Loucy (cell line): Measurements from ENCODE around the gene BCL2.

Experiments
- H2AFZ ChIP-seq: fragments of 200-600 bp; sonication (generic); 2 replicates; pipeline ENCODE4 v1.6.0; 2016; ENCODE audit warnings: antibody characterized with exemption, mild to moderate bottlenecking, low read length, moderate library complexity
- H3F3A ChIP-seq: fragments of 200-600 bp; 2 replicates; pipeline ENCODE4 v1.6.0; 2016; ENCODE audit warnings: antibody characterized with exemption, low read depth, mild to moderate bottlenecking
- H3K27me3 ChIP-seq: fragments of 200-600 bp; sonication (generic); 2 replicates; pipeline ENCODE4 v1.6.1; 2014; ENCODE audit warnings: low read length, mild to moderate bottlenecking; ENCODE audit not compliant: insufficient read depth, poor library complexity, severe bottlenecking
- H3K36me3 ChIP-seq: fragments of 200-600 bp; sonication (generic); 2 replicates; pipeline ENCODE4 v1.6.1; 2016; ENCODE audit warnings: low read length; ENCODE audit not compliant: insufficient read depth
- H3K4me1 ChIP-seq: fragments of 200-600 bp; sonication (generic); 2 replicates; pipeline ENCODE4 v1.5.1; 2014; ENCODE audit warnings: low read length, mild to moderate bottlenecking; ENCODE audit not compliant: insufficient read depth, poor library complexity, severe bottlenecking
- H3K4me2 ChIP-seq: fragments of 200-600 bp; sonication (generic); 2 replicates; pipeline ENCODE4 v1.6.0; 2014; ENCODE audit warnings: antibody characterized with exemption, low read length, low read depth, mild to moderate bottlenecking; ENCODE audit not compliant: poor library complexity, severe bottlenecking
- H3K4me3 ChIP-seq: fragments of 200-600 bp; sonication (generic); 2 replicates; pipeline ENCODE4 v1.5.1; 2014; ENCODE audit warnings: low read length, mild to moderate bottlenecking, mixed read lengths; ENCODE audit not compliant: poor library complexity, severe bottlenecking
- H3K79me2 ChIP-seq: fragments of 200-600 bp; sonication (generic); 2 replicates; pipeline ENCODE4 v1.6.1; 2014; ENCODE audit warnings: low read length; ENCODE audit not compliant: insufficient read depth
- H3K9ac ChIP-seq: fragments of 200-600 bp; sonication (generic); 2 replicates; pipeline ENCODE4 v1.6.0; 2014; ENCODE audit warnings: mild to moderate bottlenecking, low read depth, low read length, moderate library complexity; ENCODE audit not compliant: poor library complexity, severe bottlenecking
- H3K9me2 ChIP-seq: fragments of 200-600 bp; sonication (generic); replicated peaks from 2 replicates; pipeline ENCODE4 v1.6.1; 2016; ENCODE audit warnings: low read depth, low read length, mixed read lengths
- H3K9me3 ChIP-seq: fragments of 200-600 bp; sonication (generic); 2 replicates; pipeline ENCODE4 v1.6.1; 2014; ENCODE audit warnings: mild to moderate bottlenecking, antibody characterized with exemption, low read length, low read depth; ENCODE audit not compliant: insufficient read depth
- H4K20me1 ChIP-seq: fragments of 200-600 bp; sonication (generic); 2 replicates; pipeline ENCODE4 v1.6.0; 2014; ENCODE audit warnings: antibody characterized with exemption, low read length, mild to moderate bottlenecking; ENCODE audit not compliant: insufficient read depth, poor library complexity, severe bottlenecking
- CTCF ChIP-seq: fragments of 200-600 bp; sonication (generic); conservative IDR thresholded peaks from 2 replicates; pipeline ENCODE4 v1.5.1; 2014; ENCODE audit warnings: mild to moderate bottlenecking, antibody characterized with exemption, low read length
- EZH2phosphoT487 ChIP-seq: fragments of 200-600 bp; IDR thresholded peaks from 2 replicates; pipeline ENCODE4 v1.6.1; 2018; ENCODE audit warnings: antibody characterized with exemption, mild to moderate bottlenecking, moderate library complexity, borderline replicate concordance

BCL2 gene

GRCh38 chr18:63298400-63299365 is 20.9 kb downstream of the BCL2 start:
- H3K9me2 ChIP-seq = no peaks in the 10 kb centered on the region
- no peak overlapping the region for H2AFZ ChIP-seq
- H3K27me3 ChIP-seq = no peaks in the 10 kb centered on the region
- H3K9me3 ChIP-seq = no peaks in the 10 kb centered on the region
- H3F3A ChIP-seq = no peaks in the 10 kb centered on the region; the same call in 1 of the 2 replicates
- H3K9ac ChIP-seq = no peak overlapping the region
- TF ChIP-seq EZH2phosphoT487 (no peak), CTCF (no peak)
- H3K4me2 ChIP-seq = peak overlapping the region; percentile 23
- H3K79me2 ChIP-seq = peaks cover 90% of the 10 kb centered on the region
- no peak overlapping the region for H3K4me3 ChIP-seq
- H4K20me1 ChIP-seq = peaks cover 19% of the 10 kb centered on the region
- peaks cover 27% of the 10 kb centered on the region; the same call in 1 of the 2 replicates for H3K36me3 ChIP-seq
- peaks cover 43% of the 10 kb centered on the region for H3K4me1 ChIP-seq

GRCh38 chr18:63297687-63298399 is 21.7 kb downstream of the BCL2 start:
- no peak overlapping the region for H3K9ac ChIP-seq
- no peaks in the 10 kb centered on the region; the same call in 1 of the 2 replicates for H3F3A ChIP-seq
- peaks cover 89% of the 10 kb centered on the region for H3K79me2 ChIP-seq
- TF ChIP-seq EZH2phosphoT487 = no peak
- no peak for TF ChIP-seq CTCF
- H3K36me3 ChIP-seq = peaks cover 34% of the 10 kb centered on the region; the same call in 1 of the 2 replicates
- H3K27me3 ChIP-seq = no peaks in the 10 kb centered on the region
- no peaks in the 10 kb centered on the region for H3K9me3 ChIP-seq
- H2AFZ ChIP-seq = no peak overlapping the region
- H3K4me2 ChIP-seq = peak overlapping the region; percentile 23
- H3K4me1 ChIP-seq = peaks cover 35% of the 10 kb centered on the region
- no peak overlapping the region for H3K4me3 ChIP-seq
- H3K9me2 ChIP-seq = no peaks in the 10 kb centered on the region
- H4K20me1 ChIP-seq = peaks cover 10% of the 10 kb centered on the region

GRCh38 chr18:63293935-63294334 is 25.6 kb downstream of the BCL2 start:
- Histone ChIP-seq H3K36me3 (peaks cover 43% of the 10 kb centered on the region; the same call in 1 of the 2 replicates), H4K20me1 (peaks cover 11% of the 10 kb centered on the region), H2AFZ (no peak overlapping the region), H3K79me2 (peaks cover 89% of the 10 kb centered on the region), H3F3A (no peaks in the 10 kb centered on the region), H3K27me3 (no peaks in the 10 kb centered on the region), H3K4me2 (no peak overlapping the region), H3K9me3 (no peaks in the 10 kb centered on the region), H3K9ac (no peak overlapping the region), H3K4me3 (no peak overlapping the region), H3K4me1 (peaks cover 12% of the 10 kb centered on the region), H3K9me2 (no peaks in the 10 kb centered on the region)
- TF ChIP-seq EZH2phosphoT487 (no peak), CTCF (no peak)
